KOPT-K1 (cell line): ENCODE measurements around the gene ABI2.
A peak's percentile ranks its signal among the peaks of the same experiment; 100 is the strongest.

ENCODE experiments used
- H3K27ac ChIP-seq: fragments of 200-600 bp; sonication (generic); 2 replicates; pipeline ENCODE4 v1.5.1; 2016; ENCODE audit warnings: antibody characterized with exemption, mild to moderate bottlenecking, low read depth, low read length; ENCODE audit not compliant: poor library complexity, severe bottlenecking
- H3K36me3 ChIP-seq: fragments of 200-600 bp; sonication (generic); 2 replicates; pipeline ENCODE4 v1.5.1; 2017; ENCODE audit warnings: antibody characterized with exemption, mild to moderate bottlenecking, low read length, moderate library complexity; ENCODE audit not compliant: insufficient read depth
- H3K9me3 ChIP-seq: fragments of 200-600 bp; sonication (generic); 2 replicates; pipeline ENCODE4 v1.5.1; 2017; ENCODE audit warnings: antibody characterized with exemption, low read length, mild to moderate bottlenecking; ENCODE audit not compliant: insufficient read depth, poor library complexity, severe bottlenecking

Gene ABI2

DNA sequence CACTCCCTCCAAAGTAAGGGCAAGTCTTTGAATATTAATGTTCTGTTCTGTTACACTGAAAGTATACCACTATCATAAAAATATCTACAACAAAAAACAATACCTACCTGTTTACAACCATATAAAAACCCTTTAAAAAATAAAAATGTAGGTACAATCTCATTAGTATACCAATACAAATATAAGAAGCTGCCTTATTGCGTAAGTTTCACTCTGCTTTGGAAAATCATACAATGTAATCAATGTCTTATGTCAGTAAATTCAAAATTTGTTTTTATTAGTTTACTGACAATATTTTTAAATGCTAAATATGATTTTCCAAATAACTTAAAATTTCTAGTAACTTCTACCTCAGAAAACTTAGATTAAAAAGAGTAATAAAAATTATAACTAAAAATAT lies 134.1 kb downstream of the ABI2 start:
- H3K36me3 ChIP-seq, result no peaks in the 10 kb centered on the region
- no peaks in the 10 kb centered on the region for H3K9me3 ChIP-seq
- H3K27ac ChIP-seq, result no peak overlapping the region

DNA sequence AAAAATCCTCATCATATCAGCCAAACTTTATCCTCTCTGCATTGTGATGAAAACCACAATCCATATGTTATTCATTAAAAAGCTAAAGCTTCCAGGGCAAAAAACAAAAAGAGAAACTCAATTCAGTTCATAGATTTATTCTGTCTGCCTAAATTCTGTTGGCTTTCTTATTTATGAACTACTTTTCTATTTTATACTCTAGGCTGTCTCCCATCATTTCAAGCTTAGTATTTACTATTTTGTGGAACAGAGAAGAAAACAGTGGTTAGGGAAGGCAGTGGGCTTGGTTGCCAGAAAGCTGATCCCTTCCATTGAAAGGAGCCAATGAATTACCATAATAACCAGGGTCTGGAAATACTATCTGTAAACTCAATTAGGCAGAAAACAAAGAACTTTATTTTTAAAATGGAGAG lies 135.1 kb downstream of the ABI2 start:
- no peaks in the 10 kb centered on the region for H3K36me3 ChIP-seq
- H3K27ac ChIP-seq, result no peak overlapping the region

DNA sequence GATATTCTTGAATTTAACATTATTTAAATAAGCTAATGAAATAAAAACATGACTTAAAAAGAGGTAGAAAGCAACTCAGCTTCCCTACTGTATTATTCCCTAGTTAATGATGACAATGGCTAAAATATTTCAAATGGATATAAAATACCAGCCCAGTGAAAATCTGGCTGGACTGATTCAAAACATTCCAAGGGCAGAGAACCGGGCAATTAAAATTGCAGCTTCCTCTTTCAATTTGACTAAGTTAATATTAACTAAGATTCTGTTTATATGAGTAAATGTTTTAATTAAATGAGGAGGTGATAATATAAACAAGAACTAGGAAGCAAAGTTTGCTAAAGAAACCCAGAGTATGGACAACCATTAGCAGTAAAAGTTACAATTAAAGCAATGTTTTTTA lies 141.4 kb downstream of the ABI2 start:
- no peaks in the 10 kb centered on the region for H3K9me3 ChIP-seq
- no peaks in the 10 kb centered on the region for H3K36me3 ChIP-seq
- H3K27ac ChIP-seq, result no peak overlapping the region

More for the DNA sequence above, 135.1 kb downstream of the ABI2 start:
- no peaks in the 10 kb centered on the region for H3K9me3 ChIP-seq

DNA sequence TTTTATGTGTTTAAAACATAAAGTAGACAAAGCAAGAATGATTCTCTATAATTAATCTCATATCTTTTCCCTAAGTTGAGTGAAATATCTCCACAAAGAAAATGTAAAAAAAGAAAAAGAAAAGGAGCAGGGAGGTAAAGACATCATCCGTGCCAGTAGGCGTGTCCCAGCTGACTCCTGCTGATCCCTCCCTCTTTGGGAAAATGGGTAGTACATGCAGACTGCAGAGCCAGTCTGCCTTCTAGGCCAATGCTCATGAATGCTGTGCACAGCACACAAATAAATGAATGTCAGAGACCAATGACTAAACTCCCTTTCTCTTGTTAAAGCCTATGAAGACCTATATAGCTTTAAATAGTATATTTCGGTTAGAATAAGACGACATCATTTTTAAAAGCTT lies 142.2 kb downstream of the ABI2 start:
- H3K27ac ChIP-seq, result no peak overlapping the region
- H3K9me3 ChIP-seq, result no peaks in the 10 kb centered on the region
- H3K36me3 ChIP-seq, result no peaks in the 10 kb centered on the region

DNA sequence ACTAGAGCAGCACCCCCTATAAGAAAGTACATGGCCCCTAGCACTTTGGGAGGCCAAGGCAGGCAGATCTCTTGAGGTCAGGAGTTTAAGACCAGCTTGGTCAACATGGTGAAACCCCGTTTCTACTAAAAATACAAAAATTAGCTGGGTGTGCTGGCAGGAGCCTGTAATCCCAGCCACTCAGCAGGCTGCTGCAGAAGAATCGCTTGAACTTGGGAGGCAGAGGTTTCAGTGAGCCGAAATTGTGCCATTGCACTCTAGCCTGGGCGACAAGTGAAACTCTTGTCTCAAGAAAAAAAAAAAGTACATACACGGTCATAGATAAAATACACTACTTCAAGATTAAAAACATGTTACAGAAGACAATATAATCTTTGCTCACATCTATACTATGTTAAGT lies 143.1 kb downstream of the ABI2 start:
- H3K27ac ChIP-seq, result no peak overlapping the region
- H3K9me3 ChIP-seq, result no peaks in the 10 kb centered on the region
- no peaks in the 10 kb centered on the region for H3K36me3 ChIP-seq

DNA sequence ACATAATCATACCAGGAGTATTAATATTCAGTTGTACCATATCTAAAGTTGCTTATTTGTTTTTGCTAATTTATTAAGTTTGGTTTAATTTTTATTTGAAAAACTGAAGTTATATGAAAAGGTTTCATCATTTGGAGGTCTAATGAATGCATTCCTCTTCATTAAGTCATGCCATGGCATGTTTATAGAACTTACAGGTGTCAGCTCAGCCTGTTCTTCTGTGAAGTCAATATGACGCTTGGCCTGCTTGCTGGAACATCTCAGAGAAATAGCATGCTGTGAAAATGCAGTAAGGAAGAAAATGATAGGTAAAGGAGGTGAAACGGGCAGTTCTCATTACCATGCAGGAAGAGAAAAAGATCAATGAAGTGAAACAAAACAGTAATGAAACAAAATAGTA lies 148.7 kb downstream of the ABI2 start:
- H3K9me3 ChIP-seq, result no peaks in the 10 kb centered on the region
- no peak overlapping the region for H3K27ac ChIP-seq
- H3K36me3 ChIP-seq, result no peaks in the 10 kb centered on the region

DNA sequence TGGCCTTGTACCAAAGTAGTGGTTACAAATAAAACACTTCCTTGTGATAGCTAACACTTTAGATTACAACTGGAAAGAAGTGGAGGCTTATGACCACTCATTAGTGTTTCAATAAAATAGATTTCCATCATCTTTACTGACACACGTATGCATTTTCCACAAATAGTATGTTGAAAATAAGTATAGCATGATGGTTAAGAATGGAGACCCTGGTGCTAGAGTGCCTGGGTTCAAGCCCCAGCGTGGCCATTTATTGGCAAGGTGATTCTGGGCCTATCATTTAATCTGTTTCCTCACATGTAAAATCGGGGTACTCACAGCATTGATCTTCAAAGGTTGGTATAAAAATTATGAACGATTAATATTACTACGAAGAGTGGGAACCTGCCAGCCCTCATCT lies 152.4 kb downstream of the ABI2 start:
- Histone ChIP-seq H3K27ac (no peak overlapping the region), H3K36me3 (no peaks in the 10 kb centered on the region), H3K9me3 (no peaks in the 10 kb centered on the region)

DNA sequence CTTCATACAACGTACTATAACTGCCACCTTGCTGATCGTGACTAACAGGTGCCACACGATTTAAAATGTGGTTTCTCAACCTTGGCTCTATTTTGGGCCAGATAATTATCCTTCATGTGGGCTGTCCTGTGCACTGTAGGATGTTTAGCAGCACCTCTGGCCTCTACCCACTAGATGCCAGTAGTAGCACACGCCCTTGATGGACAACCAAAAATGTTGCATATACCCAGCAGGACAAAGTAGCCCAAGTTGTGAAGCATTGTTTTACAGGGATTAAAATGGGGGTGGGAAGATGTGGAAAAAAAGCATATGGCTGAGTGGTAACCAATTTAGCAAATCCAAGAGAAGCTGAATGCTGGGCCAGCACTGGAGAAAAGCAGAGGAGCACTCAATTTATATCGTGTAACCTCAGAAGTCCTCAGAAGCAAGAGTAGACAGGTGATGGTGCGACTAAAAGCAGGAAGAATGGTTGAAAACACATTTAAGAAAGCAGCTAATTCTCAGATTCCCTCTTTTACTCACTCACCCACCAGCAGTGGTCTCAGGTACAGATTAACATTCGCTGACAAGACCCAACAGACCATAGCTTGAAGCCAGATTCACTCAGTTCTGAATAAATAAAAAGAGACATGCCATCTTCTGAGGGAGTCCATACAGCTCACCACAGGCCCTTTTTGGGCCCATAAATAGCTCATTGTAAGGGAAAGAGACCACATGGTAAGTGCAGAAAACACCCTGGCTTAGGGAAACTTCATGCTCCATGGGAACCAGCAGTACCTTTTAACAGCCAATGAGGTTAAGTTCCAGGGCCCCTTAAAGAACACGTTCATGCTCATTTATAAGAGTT lies 156.3 kb downstream of the ABI2 start:
- no peaks in the 10 kb centered on the region for H3K9me3 ChIP-seq
- H3K27ac ChIP-seq, result peak overlapping the region; percentile 48
- no peaks in the 10 kb centered on the region for H3K36me3 ChIP-seq

DNA sequence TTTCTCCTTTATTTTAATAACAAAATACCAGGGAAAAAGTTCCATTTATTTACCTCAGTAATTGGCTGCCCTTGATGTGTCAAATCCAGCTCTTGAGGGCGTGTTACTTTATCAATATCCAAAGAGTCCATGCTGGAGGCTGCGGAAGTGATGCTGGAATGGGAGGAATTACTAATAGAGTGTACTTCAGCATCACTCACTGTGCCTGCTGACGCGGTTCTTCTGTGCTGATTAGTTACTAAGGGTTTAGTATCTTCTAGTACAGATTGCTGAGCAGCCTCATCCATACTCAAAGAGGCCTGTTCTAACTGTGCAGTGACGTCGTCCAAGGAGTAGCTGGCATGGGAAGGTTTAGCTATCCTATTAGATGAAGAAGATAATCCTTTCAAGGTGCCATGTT lies 161.3 kb downstream of the ABI2 start:
- H3K27ac ChIP-seq, result no peak overlapping the region
- no peaks in the 10 kb centered on the region for H3K9me3 ChIP-seq
- no peaks in the 10 kb centered on the region for H3K36me3 ChIP-seq

DNA sequence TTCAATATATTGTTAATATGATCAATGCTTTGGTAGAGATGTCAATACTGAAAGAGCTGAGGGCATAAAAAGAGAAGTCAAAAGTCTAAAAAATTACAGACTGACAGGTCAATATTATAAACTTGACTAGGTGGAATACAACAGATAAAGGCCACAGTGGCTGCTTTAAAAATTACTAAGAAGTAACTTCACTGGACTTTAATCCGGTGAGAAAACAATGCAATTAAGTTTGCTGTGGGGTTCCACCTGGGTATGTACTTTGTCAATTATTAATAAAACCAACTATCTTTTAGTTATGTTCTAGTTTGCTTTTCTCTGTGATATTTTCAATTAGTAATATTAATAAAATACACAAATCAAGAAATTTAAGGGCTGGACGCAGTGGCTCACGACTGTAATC lies 162.2 kb downstream of the ABI2 start:
- H3K27ac ChIP-seq, result no peak overlapping the region
- H3K9me3 ChIP-seq, result no peaks in the 10 kb centered on the region
- H3K36me3 ChIP-seq, result no peaks in the 10 kb centered on the region

DNA sequence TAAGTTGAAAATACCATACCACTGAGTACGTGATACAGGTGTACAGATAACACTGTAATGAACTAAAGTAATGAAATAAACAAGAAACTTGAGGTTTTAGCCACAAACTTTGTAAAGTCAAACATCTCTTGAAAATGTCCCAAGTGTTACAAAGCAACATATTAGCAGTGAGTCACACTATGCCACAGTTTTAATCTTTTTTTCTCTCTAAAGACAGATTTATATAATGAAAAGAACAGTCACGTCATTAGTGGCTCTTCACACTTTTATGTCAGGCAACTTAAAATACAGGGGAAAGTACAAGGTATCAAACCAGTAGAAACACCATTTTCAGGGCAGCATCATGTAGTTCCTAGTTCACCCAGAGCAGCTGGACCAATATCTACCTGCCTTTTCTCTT lies 164.8 kb downstream of the ABI2 start:
- H3K27ac ChIP-seq, result peak overlapping the region; percentile 17
- H3K36me3 ChIP-seq, result no peaks in the 10 kb centered on the region
- H3K9me3 ChIP-seq, result no peaks in the 10 kb centered on the region
